PC-9 (cell line): ENCODE data around the gene FNDC1.

Experiments used
- CTCF ChIP-seq: fragments of 200-600 bp; sonication (generic); conservative IDR thresholded peaks from 2 replicates; pipeline ENCODE4 v1.6.1; 2017; ENCODE audit warnings: mixed run types, antibody characterized with exemption, mild to moderate bottlenecking, moderate library complexity
- EZH2 ChIP-seq: fragments of 200-600 bp; sonication (generic); IDR thresholded peaks from 2 replicates; pipeline ENCODE4 v1.8.0; 2017; ENCODE audit warnings: antibody characterized with exemption, low read depth

DNA sequence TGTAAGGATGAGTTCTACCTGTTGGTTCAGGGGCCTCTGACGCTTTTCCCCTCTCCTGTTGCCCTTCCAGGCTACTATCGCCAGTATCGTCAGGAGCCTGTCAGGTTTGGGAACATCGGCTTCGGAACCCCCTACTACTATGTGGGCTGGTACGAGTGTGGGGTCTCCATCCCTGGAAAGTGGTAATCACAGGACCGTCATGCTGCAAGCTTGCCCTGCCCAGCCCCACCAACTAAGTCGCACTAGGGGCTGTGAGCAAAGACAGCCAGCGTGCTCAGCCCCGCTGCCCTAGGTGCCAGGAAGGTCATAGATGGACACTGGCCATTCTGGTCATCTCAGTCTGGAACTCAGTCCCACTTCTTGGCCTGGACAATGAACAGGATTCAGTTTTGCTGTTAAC lies 102.1 kb downstream of the FNDC1 start:
- TF ChIP-seq CTCF (no peak), EZH2 (no peak)
